ENCODE results near the gene CCR9. TPM values are rescaled to one million over a fixed set of nuclear protein-coding genes. Genes with fewer than 3 reads are reported as not detected.

The CCR9 gene
- total RNA-seq, 1 donor from 2014 or later, result not detected

DNA sequence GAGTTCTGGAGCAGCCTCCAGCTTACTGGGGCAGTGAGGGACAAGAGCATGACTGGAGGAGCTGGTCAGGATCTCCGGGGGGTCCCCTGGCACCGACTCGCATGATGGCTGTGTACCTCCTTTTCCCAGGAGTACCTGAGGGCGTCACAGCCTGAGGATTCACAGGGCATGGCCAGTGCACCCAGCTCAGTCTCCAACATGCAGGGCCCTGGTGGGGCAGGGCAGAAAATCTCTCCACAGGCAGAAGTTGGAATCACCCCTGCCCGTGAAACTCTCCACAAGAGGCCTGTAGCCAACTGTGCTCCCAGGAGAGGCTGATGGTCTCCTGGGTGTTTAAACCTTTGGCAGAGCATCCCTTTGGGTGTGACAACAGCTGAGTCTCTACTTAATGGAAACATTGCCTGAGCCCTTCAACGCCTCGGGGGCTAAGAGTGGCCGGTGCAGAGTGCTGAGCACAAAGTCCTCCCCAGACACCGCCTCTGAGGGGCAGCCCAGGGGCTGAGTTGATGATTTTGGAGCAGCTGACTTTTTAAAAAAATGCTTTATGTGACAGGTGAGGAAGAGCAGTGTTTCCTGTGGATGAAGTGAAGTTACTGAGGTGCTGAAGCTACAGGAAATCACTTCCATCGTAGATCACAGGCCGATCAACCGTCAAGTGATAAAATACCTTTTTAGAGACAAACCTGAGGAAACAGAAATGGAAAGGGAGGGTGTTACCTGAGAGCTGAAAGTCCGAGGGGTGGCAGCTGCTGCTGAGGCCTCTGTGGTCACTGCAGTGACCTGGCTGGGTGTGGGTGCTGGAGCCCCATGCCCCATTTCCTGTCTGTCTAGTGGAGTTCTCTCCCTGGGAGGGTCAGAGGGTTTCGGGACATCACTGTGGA is 35.1 kb downstream of the CCR9 start:
- FAIRE-seq (no peak), DNase-seq (ENCODE audit: low read depth) (no peak)
- H3K4me2 ChIP-seq (ENCODE audit: low read length), result no peak overlapping the region
- Mint-ChIP-seq H3K4me3 (ENCODE audit: unreplicated experiment) (no peak overlapping the region), H3K27me3 (ENCODE audit: low read depth, unreplicated experiment) (no peaks in the 10 kb centered on the region), H3K36me3 (ENCODE audit: low read depth, unreplicated experiment) (peaks cover 35% of the 10 kb centered on the region), H3K27ac (ENCODE audit: unreplicated experiment) (no peak overlapping the region), H3K4me1 (ENCODE audit: low read depth, unreplicated experiment) (peaks cover 5% of the 10 kb centered on the region), H3K9me3 (ENCODE audit: unreplicated experiment) (no peaks in the 10 kb centered on the region)
- no peak overlapping the region for H3K9ac ChIP-seq (ENCODE audit: low read length)
- TF ChIP-seq, protein P1, sequence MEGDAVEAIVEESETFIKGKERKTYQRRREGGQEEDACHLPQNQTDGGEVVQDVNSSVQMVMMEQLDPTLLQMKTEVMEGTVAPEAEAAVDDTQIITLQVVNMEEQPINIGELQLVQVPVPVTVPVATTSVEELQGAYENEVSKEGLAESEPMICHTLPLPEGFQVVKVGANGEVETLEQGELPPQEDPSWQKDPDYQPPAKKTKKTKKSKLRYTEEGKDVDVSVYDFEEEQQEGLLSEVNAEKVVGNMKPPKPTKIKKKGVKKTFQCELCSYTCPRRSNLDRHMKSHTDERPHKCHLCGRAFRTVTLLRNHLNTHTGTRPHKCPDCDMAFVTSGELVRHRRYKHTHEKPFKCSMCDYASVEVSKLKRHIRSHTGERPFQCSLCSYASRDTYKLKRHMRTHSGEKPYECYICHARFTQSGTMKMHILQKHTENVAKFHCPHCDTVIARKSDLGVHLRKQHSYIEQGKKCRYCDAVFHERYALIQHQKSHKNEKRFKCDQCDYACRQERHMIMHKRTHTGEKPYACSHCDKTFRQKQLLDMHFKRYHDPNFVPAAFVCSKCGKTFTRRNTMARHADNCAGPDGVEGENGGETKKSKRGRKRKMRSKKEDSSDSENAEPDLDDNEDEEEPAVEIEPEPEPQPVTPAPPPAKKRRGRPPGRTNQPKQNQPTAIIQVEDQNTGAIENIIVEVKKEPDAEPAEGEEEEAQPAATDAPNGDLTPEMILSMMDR (IDR thresholded peaks at IDR 0.05; ENCODE audit: insufficient read depth, low read depth, low read length), result no peak
- no peak for TF ChIP-seq EZH2 (IDR thresholded peaks at IDR 0.05; ENCODE audit: insufficient read depth, low read length)
- H3K9me3 ChIP-seq (ENCODE audit: insufficient read depth, low read depth, low read length), result no peaks in the 10 kb centered on the region
- no peaks in the 10 kb centered on the region for H3K27me3 ChIP-seq (ENCODE audit: insufficient read depth, low read length)
- no peak overlapping the region for H2AFZ ChIP-seq (ENCODE audit: low read depth, low read length)
- H3K36me3 ChIP-seq (ENCODE audit: insufficient read depth, low read length), result no peaks in the 10 kb centered on the region
- H3K4me3 ChIP-seq (ENCODE audit: insufficient read depth, low read depth, low read length), result no peak overlapping the region
- no peaks in the 10 kb centered on the region for H3K79me2 ChIP-seq (ENCODE audit: insufficient read depth, low read length)
- peaks cover under 1% of the 10 kb centered on the region for H3K4me1 ChIP-seq (ENCODE audit: insufficient read depth, low read length)
- no peaks in the 10 kb centered on the region for H4K20me1 ChIP-seq (ENCODE audit: insufficient read depth, low read length)
- H3K27ac ChIP-seq (ENCODE audit: low read depth, low read length), result no peak overlapping the region

DNA sequence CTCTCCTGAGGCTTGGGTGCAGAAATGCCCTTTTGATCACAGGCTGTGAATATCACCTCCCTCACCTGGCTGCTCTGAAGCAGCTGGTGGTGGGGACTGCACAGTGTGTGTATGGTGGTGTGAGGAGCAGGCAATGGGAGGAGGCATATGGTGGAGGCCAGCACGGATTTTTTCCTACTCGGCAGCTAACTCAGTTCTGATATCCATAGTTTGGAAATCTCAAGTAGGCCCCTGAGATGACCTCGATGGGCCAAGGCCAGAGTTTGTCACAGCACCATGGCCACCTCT is 35.6 kb downstream of the CCR9 start:
- H3K9me3 ChIP-seq (ENCODE audit: insufficient read depth, low read depth, low read length), result no peaks in the 10 kb centered on the region
- H3K9ac ChIP-seq (ENCODE audit: low read length), result no peak overlapping the region
- no peaks in the 10 kb centered on the region for H3K4me1 ChIP-seq (ENCODE audit: insufficient read depth, low read length)
- H4K20me1 ChIP-seq (ENCODE audit: insufficient read depth, low read length), result no peaks in the 10 kb centered on the region
- H3K4me2 ChIP-seq (ENCODE audit: low read length), result no peak overlapping the region
- FAIRE-seq (no peak), DNase-seq (ENCODE audit: low read depth) (no peak)
- H3K27ac Mint-ChIP-seq (ENCODE audit: unreplicated experiment), result no peak overlapping the region
- no peak overlapping the region for H3K4me3 ChIP-seq (ENCODE audit: insufficient read depth, low read depth, low read length)
- no peaks in the 10 kb centered on the region for H3K9me3 Mint-ChIP-seq (ENCODE audit: unreplicated experiment)
- H3K36me3 Mint-ChIP-seq (ENCODE audit: low read depth, unreplicated experiment), result peaks cover 35% of the 10 kb centered on the region
- no peaks in the 10 kb centered on the region for H3K27me3 Mint-ChIP-seq (ENCODE audit: low read depth, unreplicated experiment)
- H2AFZ ChIP-seq (ENCODE audit: low read depth, low read length), result no peak overlapping the region
- no peak overlapping the region for H3K4me3 Mint-ChIP-seq (ENCODE audit: unreplicated experiment)
- no peaks in the 10 kb centered on the region for H3K36me3 ChIP-seq (ENCODE audit: insufficient read depth, low read length)
- no peak for TF ChIP-seq EZH2 (IDR thresholded peaks at IDR 0.05; ENCODE audit: insufficient read depth, low read length)
- no peaks in the 10 kb centered on the region for H3K79me2 ChIP-seq (ENCODE audit: insufficient read depth, low read length)
- no peaks in the 10 kb centered on the region for H3K27me3 ChIP-seq (ENCODE audit: insufficient read depth, low read length)
- no peak overlapping the region for H3K27ac ChIP-seq (ENCODE audit: low read depth, low read length)
- no peaks in the 10 kb centered on the region for H3K4me1 Mint-ChIP-seq (ENCODE audit: low read depth, unreplicated experiment)

DNA sequence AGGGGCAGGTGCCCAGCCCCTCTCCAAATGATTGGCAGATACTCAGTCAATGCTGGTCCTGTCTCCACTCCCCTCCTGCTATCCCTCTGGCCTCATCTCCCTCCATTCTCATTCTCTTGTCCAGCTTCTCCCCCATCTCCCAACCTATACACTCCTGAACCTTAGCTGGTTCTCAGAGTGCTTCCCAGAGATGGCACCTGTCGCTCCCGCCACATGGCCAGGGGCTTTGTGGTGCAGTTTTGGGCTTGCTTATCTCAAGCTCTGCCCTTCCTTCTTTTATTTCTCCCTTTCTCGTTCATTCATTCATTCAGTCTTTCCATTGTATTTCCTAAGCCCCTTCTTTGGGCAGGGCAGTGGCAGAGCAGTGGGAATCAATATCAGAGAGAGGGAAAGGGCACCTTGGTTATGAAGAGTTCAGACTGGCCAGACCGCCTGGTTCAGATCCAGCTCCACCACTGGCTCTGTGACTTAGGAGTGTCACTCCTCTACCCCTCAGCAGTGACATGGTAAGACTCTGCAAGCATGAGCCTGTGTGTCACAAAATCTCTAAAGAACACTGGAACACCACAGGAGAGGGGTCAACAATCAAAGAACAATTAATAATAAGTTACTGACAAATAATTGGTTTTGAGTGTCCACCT is 36.7 kb downstream of the CCR9 start:
- peaks cover 8% of the 10 kb centered on the region for H3K4me1 ChIP-seq (ENCODE audit: insufficient read depth, low read length)
- H3K4me1 Mint-ChIP-seq (ENCODE audit: low read depth, unreplicated experiment), result peaks cover 10% of the 10 kb centered on the region
- H3K36me3 Mint-ChIP-seq (ENCODE audit: low read depth, unreplicated experiment), result peaks cover 39% of the 10 kb centered on the region
- no peak overlapping the region for H2AFZ ChIP-seq (ENCODE audit: low read depth, low read length)
- H3K9me3 Mint-ChIP-seq (ENCODE audit: unreplicated experiment), result no peaks in the 10 kb centered on the region
- H3K36me3 ChIP-seq (ENCODE audit: insufficient read depth, low read length), result no peaks in the 10 kb centered on the region
- no peaks in the 10 kb centered on the region for H3K27me3 ChIP-seq (ENCODE audit: insufficient read depth, low read length)
- no peaks in the 10 kb centered on the region for H4K20me1 ChIP-seq (ENCODE audit: insufficient read depth, low read length)
- H3K4me3 Mint-ChIP-seq (ENCODE audit: unreplicated experiment), result no peak overlapping the region
- H3K9me3 ChIP-seq (ENCODE audit: insufficient read depth, low read depth, low read length), result no peaks in the 10 kb centered on the region
- no peak overlapping the region for H3K4me3 ChIP-seq (ENCODE audit: insufficient read depth, low read depth, low read length)
- H3K4me2 ChIP-seq (ENCODE audit: low read length), result no peak overlapping the region
- DNase-seq (ENCODE audit: low read depth) (no peak), FAIRE-seq (no peak)
- H3K27ac ChIP-seq (ENCODE audit: low read depth, low read length), result no peak overlapping the region
- no peaks in the 10 kb centered on the region for H3K79me2 ChIP-seq (ENCODE audit: insufficient read depth, low read length)
- no peak overlapping the region for H3K9ac ChIP-seq (ENCODE audit: low read length)
- H3K27ac Mint-ChIP-seq (ENCODE audit: unreplicated experiment), result no peak overlapping the region
- TF ChIP-seq, protein P1 (IDR thresholded peaks at IDR 0.05; ENCODE audit: insufficient read depth, low read depth, low read length), result no peak
- TF ChIP-seq EZH2 (IDR thresholded peaks at IDR 0.05; ENCODE audit: insufficient read depth, low read length), result no peak
- H3K27me3 Mint-ChIP-seq (ENCODE audit: low read depth, unreplicated experiment), result no peaks in the 10 kb centered on the region

Data from astrocyte (in vitro differentiated cells and primary cell).